GM18498 (cell line): ENCODE results near the gene FAM228B.
"Not testable (repeated sequence)": the region's sequence is repeated elsewhere in the genome, so short reads cannot be mapped to it uniquely, and the experiment has no call there.

ENCODE experiments used
- ATAC-seq: cut with Tn5 transposase; IDR thresholded peaks from one replicate; pipeline ENCODE4 v1.9.1; 2021; ENCODE audit warnings: mild to moderate bottlenecking, moderate library complexity; ENCODE audit not compliant: unreplicated experiment

Gene FAM228B

DNA sequence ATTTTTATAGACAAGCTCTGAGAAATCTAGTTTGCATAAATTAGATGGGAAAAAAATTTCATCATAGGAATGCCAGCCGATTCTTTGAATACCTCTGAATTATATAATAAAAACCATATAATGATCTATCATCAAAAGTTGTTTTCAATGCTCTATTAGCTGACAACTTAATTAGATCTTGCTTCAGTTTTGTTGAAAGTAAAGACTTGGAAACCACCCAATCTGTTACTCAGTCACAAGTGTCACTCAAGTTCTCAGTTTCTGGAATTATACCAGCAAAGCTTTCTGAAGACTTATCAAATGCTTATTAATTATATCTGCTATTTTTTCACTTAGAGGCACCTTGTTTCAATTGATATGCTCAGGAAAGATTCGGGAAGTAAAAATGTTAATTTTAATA is 21.3 kb upstream of the FAM228B start:
- no peak for ATAC-seq

DNA sequence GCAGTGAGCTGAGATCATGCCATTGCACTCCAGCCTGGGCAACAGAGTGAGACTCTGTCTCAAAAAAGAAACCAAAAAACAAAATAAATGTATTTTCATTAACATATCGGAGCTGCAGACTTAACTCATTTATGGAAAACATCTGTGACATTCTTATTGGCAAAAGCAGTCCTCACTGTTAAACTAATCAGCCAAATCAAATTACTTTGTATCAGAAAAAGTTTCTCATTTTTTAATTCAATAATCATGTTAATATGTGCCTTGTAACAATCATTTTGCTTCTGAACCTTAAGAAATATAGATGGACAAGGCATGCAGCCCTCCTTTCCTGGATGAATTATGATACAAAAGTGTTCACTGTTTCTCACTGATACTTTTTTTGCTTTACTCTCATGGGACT is 20.6 kb upstream of the FAM228B start:
- no peak for ATAC-seq

DNA sequence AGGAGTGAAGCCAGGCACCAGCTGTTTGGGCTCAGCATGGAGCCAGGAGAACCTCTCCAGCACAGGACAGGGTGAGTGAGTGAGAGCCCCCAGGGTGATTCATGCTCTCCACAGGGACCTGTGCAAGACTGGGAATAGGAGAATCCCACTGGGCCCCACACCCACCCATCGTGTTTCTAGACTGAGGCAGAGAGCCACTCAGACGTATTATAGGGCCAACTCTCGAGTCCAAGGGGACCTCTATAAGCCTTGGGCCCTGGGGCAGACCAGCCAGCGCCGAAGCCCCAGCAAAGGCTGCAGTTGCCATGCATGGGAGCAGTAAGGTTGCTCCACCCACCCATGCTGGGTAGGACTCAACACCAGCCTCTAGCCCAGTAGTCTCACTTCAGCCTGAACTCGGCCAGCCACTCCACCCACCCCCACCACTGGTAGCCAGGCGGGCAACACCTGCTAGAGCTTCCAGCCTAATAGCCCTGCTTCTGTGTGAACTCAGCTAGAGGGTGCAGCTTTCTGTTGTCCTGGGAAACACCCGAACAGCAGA is 19.1 kb upstream of the FAM228B start:
- no peak for ATAC-seq

DNA sequence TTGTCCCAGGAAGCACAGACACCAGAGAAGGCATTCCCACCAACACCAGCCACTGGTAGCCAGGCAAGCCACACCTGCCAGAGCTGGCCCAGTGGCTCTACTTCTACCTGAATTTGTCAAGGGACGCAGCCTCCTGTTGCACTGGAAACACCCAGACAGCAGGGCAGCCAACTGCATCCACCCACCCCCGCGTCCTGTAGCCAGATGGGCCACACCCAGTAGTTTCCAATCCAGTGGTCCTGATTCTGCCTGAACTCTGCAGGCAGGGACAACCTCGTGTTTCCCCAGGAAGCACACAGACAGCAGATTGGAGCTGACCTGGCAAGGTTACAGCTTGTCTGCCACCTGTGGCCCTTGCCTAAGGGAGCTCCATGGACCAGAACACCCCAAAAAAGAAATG is 18.4 kb upstream of the FAM228B start:
- no peak for ATAC-seq

DNA sequence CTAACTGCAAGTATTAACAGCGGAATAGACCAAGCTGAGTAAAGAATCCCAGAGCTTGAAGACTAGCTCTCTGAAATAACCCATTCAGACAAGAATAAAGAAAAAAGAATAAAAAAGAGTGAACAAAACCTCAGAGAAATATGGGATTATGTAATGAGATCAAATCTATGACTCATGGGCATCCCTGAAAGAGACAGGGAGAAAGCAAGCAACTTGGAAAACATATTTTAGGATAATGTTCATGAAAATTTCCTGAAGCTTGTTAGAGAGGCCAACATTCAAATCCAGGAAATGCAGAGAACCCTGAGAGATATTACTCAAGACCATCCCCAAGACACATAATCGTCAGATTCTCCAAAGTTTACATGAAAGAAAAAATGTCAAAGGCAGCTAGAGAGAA is 17.5 kb upstream of the FAM228B start:
- no peak for ATAC-seq

DNA sequence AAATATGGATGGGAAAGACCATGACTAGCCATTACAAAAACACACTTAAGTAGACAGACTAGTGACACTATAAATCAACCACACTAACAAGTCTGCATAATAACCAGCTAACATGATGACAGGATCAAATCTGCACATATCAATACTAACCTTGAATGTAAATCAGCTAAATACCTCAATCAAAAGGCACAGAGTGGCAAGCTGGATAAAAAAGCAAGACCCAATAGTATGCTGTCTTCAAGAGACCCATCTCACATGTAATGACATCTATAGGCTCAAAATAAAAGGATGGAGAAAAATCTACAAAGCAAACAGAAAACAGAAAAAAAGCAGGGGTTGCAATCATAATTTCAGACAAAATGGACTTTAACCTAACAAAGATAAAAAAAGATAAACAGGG is 16.5 kb upstream of the FAM228B start:
- no peak for ATAC-seq

DNA sequence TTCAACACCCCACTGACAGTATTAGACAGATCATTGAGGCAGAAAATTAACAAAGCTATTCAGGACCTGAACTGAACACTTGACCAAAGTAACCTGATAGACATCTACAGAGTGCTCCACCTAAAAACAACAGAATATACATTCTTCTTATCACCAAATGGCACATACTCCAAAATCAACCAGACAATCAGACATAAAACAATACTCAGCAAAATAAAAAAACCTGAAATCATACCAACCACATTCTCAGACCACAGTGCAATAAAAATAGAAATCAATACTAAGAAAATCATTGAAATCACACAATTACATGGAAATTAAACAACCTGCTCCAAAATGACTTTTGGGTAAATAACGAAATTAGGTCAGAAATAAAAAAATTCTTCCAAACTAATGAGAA is 15.9 kb upstream of the FAM228B start:
- ATAC-seq = no peak

DNA sequence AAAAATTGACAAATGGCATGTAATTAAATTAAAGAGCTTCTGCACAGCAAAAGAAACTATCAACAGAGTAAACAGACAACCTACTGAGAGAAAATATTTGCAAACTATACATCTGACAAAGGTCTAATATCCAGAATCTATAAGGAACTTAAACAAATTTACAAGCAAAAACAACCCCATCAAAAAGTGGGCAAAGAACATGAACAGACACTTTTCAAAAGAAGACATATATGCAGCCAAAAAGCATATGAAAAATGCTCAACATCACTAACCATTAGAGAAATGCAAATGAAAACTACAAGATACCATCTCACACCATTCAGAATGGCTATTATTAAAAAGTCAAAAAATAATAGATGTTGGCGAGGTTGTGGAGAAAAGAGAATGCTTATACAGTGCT is 13.8 kb upstream of the FAM228B start:
- not testable (repeated sequence) for ATAC-seq

DNA sequence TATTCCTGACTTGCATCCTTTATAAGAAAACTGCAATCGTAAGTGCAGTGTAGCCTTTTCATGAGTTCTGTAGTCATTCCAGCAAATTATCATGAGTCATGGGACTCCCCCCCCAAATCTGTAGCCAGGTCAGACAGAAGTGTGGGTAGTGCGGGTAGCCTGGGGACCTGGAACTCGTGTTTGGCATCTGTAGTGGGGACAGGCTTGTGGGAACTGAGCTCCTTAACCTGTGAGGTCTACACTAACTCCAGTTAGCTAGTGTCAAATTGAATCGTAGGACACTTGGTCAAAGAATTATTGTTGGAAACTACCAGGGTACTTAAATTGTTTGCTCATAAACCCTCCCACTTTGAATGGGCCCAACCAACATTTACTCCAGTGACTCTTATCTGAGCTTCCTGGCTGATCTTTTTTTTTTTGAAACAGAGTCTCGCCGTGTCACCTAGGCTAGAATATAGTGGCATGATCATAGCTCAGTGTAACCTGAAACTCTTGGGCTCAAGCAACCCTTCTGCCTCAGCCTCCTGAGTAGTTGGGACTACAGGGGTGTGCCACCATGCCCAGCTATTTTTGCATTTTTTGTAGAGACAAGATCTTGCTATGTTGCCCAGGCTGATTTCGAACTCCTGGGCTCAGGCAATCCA is 12.5 kb upstream of the FAM228B start:
- no peak for ATAC-seq

DNA sequence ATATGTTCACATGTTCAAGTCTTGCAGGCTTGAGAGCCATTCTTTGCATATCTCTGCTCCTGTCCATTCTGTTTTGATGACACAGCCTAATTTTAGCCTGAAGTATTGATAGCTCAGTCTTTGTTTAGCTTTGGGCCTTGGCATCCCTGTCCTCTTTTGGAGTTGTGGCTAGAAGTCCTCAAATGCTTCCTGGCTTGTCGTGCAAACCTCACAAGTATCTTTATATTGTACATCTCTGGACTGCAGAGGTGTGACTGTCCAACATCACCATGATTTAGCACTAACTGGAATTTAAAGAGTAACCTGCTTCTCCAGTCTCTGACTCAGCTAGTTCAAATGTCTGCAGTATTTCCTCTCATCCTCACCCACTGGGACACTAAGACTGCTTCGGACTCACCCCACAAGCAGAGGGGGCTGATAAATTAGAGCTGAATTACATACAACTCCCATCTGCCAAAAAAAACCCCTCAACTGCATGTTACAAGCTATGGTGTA is 11.8 kb upstream of the FAM228B start:
- no peak for ATAC-seq

DNA sequence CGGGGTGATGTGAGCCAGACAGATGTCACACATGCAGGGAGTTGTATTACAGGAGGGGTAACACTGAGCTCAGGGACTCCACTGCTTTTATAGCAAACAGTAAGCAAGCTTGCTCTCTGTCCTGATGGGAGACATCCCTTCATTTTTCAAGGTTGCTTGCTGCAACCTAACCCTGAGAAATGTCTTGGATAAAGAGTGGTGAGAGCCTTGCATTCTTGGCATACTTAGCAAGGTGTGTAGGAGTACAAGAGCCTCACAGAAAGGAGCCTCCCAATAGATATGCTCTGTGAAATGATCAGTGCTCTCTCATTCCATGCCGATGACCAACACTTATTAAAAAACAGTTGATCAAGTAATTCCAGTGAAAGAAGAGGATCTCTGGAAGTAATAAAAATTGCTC is 8.2 kb upstream of the FAM228B start:
- no peak for ATAC-seq

DNA sequence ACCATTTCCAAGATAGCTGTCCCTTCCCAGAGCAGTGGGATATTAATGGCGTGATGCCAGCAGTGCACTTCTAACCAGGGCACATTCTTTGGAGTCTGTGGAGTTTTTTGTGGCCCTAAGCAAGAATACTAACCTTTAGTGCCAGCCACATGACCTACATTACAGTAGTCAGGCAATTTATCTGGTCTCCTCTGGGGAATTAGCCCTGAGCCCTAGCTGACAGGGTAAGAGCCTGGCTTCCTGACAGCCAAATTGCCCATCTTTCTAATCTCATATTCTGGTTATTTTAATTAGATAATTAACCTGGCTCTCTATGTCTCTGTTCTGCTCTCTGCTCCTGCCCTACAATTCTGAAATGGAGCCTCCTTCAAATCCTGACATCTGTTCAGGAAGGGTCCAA is 5.4 kb upstream of the FAM228B start:
- ATAC-seq = no peak

DNA sequence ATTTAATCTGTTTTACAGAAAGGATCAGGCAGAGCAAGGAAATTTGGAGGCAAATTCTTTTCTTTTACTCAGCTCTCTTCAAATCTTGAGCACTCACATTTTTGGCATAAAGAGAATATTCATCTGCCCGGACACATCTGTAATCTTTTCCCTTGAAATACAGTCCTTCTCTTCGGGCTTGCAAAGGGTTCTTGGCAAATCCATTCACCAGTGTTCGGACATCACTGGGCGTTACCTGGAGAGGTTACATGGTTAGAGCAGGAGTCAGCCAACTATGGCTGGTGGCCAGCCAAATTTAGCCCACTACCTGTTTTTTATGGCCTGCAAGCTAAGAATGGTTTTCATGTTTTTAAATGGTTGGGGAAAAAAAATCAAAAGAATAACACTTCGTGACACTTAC is 2.2 kb upstream of the FAM228B start:
- ATAC-seq = no peak

DNA sequence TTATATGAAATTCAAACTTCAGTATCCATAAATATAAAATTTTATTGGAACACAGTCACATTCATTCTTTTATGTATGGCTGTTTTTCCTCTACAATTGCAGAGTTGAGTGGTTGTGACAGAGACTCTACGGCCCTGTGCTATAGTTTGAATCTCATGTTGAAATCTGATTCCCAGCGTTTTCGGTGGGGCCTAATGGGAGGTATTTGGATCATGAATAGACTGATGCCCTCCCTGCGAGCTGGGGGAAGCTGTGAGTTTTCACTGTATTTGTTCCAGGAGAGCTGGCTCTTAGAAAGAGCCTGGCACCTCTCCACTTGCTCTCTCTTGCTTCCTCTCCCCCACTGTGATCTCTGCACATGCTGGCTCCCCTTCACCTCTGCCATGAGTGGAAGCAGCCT is 1.8 kb upstream of the FAM228B start:
- ATAC-seq = no peak

DNA sequence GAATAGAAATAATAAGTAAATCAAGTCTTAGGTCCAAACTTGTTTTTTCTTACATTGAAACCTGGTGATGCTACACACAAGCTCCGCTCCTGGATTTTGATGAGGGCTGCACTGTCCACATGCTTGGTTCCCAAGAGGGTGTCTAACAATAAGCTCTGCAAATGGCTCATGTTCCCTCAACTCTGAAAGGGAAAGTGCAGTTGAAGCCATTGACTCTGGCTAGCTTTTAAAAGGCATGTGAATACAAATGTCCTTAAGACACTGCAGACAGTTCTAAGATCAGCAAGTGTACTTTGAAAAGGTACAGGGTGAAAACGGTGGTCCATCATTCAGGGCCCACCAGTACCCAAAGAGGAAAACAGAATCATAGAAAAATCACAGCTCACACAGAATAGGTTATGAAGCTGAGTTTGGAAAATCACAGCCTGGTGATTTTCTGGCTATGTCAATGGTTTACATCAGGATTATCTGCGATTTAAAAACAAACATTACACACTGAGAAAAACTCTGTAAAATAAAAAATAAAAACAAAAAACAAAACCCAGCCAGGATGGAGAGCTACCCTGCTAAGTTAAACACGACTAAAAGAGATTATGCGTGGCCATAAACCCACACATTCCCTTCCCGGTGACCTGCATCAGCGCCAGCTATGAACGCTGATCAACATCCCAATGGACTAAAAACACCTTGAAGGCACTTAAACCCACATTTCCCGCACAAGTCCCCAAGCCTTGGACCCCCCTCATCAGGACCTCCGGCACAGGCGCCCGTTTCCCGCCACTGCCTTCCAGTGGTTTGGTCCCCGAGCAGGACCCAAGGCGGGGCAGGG is 689 bp upstream of the FAM228B start:
- no peak for ATAC-seq

DNA sequence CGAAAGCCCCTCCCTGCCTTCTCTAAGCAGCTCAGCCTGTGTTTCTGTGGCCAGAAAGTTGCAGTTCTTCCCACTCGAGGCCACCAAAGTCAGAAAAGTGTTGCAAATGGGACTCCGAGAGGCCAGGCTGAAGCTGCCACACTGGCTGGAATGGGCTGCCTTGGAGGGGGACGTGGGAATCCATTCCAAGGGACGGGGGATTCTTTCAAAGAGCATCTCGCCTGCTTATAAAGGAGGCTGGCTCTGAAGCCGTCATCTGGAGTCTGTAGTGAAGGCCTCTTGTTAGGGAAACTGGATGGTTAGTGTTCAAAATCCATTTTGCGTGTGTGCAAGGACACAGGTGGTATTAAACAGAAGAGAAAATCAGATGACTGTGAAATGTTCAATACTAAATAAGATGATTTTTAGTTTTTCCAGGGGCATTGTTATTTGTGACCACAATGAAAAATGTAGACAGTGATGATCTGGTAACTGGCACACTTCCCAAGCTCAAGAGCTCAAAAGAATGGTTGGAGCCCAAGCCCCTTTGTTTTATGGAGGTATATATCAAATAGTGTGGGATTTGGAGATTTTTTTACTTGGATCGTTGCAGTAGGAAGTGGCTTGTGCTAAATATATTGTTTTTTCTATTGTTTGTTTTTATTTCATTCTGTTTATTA is 782 bp downstream of the FAM228B start:
- peak; percentile 10 for ATAC-seq

DNA sequence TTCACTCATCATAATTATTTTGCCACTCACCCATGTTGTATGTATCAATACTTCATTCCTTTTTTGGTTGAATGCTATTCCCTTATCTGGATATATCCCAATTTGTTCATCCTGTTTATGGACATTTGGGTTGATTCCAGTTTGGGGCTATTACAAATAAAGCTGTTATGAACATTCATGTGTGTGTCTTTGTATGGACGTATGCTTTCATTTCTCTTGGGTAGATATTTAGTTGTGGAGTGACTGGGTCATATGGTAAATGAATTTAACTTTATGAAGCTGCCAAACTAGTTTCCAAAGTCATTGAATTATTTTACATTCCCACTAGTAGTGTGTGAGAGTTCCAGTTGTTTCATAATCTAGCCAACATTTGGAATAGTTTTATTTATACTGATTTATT is 2.7 kb downstream of the FAM228B start:
- no peak for ATAC-seq

DNA sequence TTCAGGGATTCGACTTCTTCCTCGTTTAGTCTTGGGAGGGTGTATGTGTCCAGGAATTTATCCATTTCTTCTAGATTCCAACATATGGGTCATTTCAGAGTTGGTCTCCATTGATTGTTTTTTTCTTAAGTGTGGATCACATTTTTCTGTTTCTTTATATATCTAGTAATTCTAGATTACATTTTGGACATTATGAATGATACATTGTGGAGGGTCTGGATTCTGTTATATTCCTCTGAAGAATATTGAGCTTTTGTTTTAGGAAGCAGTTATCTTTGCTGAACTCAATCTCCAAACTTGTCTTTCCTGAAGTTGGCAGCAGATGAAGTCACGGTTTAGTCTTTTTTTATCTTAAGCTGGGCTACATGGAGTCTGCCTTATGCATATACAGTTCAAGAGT is 9.3 kb downstream of the FAM228B start:
- ATAC-seq = no peak

DNA sequence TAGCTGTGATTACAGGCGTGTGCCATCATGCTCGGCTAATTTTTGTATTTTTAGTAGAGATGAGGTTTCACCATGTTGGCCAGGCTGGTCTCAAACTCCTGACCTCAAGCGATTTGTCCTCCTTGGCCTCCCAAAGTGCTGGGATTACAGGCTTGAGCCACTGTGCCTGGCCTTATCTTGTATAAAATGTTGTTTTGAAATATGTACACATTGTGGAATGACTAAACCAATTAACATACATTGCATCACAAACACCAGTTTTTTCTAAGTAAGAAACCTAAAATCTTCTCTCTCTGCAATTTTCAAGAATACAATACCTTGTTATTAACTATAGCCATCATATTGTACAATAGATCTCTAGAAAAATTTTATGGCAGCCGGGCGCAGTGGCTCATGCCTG is 17.0 kb downstream of the FAM228B start:
- ATAC-seq = not testable (repeated sequence)

DNA sequence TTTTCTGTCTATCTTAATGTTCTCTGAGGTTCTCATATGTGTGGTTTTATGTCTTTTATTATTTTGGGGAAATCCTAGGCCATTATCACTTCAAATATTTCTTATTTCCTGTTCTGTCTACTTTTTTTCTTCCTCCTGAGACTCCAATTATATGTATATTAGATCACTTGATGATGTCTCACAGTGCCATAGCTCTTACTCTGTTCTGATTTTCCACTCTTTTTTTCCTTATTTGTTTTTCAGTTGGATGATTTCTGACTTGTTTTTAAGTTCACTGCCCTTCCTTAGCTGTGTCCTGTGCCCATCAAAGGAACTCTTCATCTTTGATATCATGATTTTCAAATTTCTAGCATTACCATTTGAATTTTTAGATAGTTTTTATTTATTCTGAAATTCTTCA is 24.1 kb downstream of the FAM228B start:
- no peak for ATAC-seq

DNA sequence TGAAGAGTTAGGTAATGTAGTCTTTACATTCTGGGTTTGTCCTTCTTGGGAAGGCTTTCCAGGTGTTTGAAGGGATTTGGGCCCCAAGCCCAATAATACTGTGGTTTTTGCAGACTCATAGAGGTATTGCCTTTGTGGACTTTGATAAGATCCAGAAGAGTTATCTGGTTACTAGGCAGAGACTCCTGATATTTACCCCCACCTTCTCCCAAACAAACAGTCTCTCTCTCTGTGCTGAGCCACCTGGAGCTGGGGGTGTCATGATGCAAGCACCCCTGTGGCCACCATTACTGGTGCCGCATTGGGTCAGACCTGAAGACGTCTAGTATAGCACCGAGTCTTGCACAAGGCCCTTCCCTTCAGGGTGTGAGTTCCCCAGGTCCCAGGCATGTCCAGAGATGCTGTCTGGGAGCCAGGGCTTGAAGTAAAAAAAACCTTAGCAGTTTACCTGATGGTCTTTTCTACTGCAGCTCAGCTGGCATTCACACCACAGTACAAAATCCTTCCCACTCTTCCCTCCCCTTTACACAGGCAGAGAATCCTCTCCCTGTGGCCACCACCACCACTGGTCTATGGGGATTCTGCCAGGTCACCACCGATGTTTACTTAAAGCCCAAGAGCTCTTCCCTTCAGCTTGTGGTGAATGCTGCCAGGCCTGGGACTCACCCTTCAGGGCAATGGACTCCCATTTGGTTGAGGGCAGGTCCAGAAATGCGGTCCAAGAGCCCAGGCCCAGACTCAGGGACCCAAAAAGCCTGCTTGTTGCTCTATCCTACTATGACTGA is 29.3 kb downstream of the FAM228B start:
- ATAC-seq = no peak
